ENCODE measurements around the gene CA10.

GRCh38 chr17:51702963-51703360 is 455.6 kb downstream of the CA10 start:
- TF ChIP-seq CTCF (IDR thresholded peaks at IDR 0.05; ENCODE audit: low read depth, low read length, poor library complexity, severe bottlenecking) (no peak), EZH2phosphoT487 (IDR thresholded peaks at IDR 0.05; ENCODE audit: borderline replicate concordance, low read length) (no peak)

Data from DOHH2 (cell line).